Ectodermal cell (in vitro differentiated cells): ENCODE results near the gene TRAM2.

Source experiments
- H3K27ac ChIP-seq: 2 replicates; pipeline ENCODE4 v1.7.0; 2013; ENCODE audit warnings: mild to moderate bottlenecking, low read depth, low read length; ENCODE audit not compliant: insufficient read depth, poor library complexity, severe bottlenecking
- H3K27me3 ChIP-seq: 2 replicates; pipeline ENCODE4 v1.7.0; 2013; ENCODE audit warnings: mild to moderate bottlenecking, low read length; ENCODE audit not compliant: insufficient read depth, control insufficient read depth, poor library complexity, severe bottlenecking
- H3K36me3 ChIP-seq: one replicate; pipeline ENCODE4 v1.7.0; 2013; ENCODE audit warnings: low read length; ENCODE audit not compliant: control insufficient read depth, insufficient read depth
- H3K4me1 ChIP-seq: one replicate; pipeline ENCODE4 v1.7.0; 2013; ENCODE audit warnings: low read length; ENCODE audit not compliant: control insufficient read depth, insufficient read depth
- H3K4me3 ChIP-seq: 2 replicates; pipeline ENCODE4 v1.7.0; 2013; ENCODE audit warnings: low read depth, low read length, control low read depth; ENCODE audit not compliant: insufficient read depth
- H3K9me3 ChIP-seq: 2 replicates; pipeline ENCODE4 v1.7.0; 2013; ENCODE audit warnings: mild to moderate bottlenecking, low read length, moderate library complexity; ENCODE audit not compliant: control insufficient read depth
- WGBS, 2 experiments: methylation state at CpG; one replicate each; pipeline ENCODE4 v1.1.7; 2013; ENCODE audit warnings: missing lambda C conversion rate in 2 of 2; 5-methylcytosine and 5-hydroxymethylcytosine counted together

The TRAM2 gene

GRCh38 chr6:52540286-52540902, 36.5 kb downstream of the TRAM2 start:
- H3K36me3 ChIP-seq = no peaks in the 10 kb centered on the region
- 87 to 94% methylated on average over 2 of the region's 3 CpGs for WGBS, 2 experiments
- H3K27ac ChIP-seq = no peak overlapping the region
- no peaks in the 10 kb centered on the region for H3K27me3 ChIP-seq
- peaks cover 14% of the 10 kb centered on the region for H3K4me1 ChIP-seq
- no peaks in the 10 kb centered on the region for H3K9me3 ChIP-seq
- no peak overlapping the region for H3K4me3 ChIP-seq

- 88 to 90% methylated on average over 5 to 6 of the region's 6 CpGs for WGBS, 2 experiments
- no peaks in the 10 kb centered on the region for H3K27me3 ChIP-seq
- no peak overlapping the region for H3K4me3 ChIP-seq
- H3K4me1 ChIP-seq = peaks cover 14% of the 10 kb centered on the region
- no peaks in the 10 kb centered on the region for H3K36me3 ChIP-seq
- no peaks in the 10 kb centered on the region for H3K9me3 ChIP-seq
- no peak overlapping the region for H3K27ac ChIP-seq
Observed at GRCh38 chr6:52539607-52540006, 37.3 kb downstream of the TRAM2 start.

GRCh38 chr6:52538901-52539354, 37.9 kb downstream of the TRAM2 start:
- no peak overlapping the region for H3K27ac ChIP-seq
- H3K36me3 ChIP-seq = no peaks in the 10 kb centered on the region
- no peaks in the 10 kb centered on the region for H3K27me3 ChIP-seq
- H3K4me3 ChIP-seq = no peak overlapping the region
- WGBS, 2 experiments = 94% methylated on average over 5 of the region's 5 CpGs
- H3K4me1 ChIP-seq = peaks cover 11% of the 10 kb centered on the region
- no peaks in the 10 kb centered on the region for H3K9me3 ChIP-seq

- H3K36me3 ChIP-seq = no peaks in the 10 kb centered on the region
- 96 to 99% methylated on average over 5 of the region's 5 CpGs for WGBS, 2 experiments
- H3K4me3 ChIP-seq = no peak overlapping the region
- no peak overlapping the region for H3K27ac ChIP-seq
- H3K9me3 ChIP-seq = no peaks in the 10 kb centered on the region
- H3K27me3 ChIP-seq = no peaks in the 10 kb centered on the region
- peaks cover 7% of the 10 kb centered on the region for H3K4me1 ChIP-seq
Observed at GRCh38 chr6:52538252-52538900, 38.5 kb downstream of the TRAM2 start.

GRCh38 chr6:52537001-52537753, 39.7 kb downstream of the TRAM2 start:
- H3K27me3 ChIP-seq = no peaks in the 10 kb centered on the region
- no peak overlapping the region for H3K27ac ChIP-seq
- H3K4me1 ChIP-seq = peaks cover 7% of the 10 kb centered on the region
- 93 to 94% methylated on average over 8 of the region's 8 CpGs for WGBS, 2 experiments
- H3K36me3 ChIP-seq = no peaks in the 10 kb centered on the region
- no peaks in the 10 kb centered on the region for H3K9me3 ChIP-seq
- H3K4me3 ChIP-seq = no peak overlapping the region

GRCh38 chr6:52536424-52536916, 40.4 kb downstream of the TRAM2 start:
- peaks cover 7% of the 10 kb centered on the region for H3K4me1 ChIP-seq

GRCh38 chr6:52535711-52536423, 41.0 kb downstream of the TRAM2 start:
- 90 to 92% methylated on average over 5 of the region's 5 CpGs for WGBS, 2 experiments
- no peak overlapping the region for H3K27ac ChIP-seq
- H3K4me3 ChIP-seq = no peak overlapping the region
- no peaks in the 10 kb centered on the region for H3K27me3 ChIP-seq
- H3K9me3 ChIP-seq = no peaks in the 10 kb centered on the region
- peaks cover 7% of the 10 kb centered on the region for H3K4me1 ChIP-seq
- no peaks in the 10 kb centered on the region for H3K36me3 ChIP-seq

More at GRCh38 chr6:52536424-52536916, 40.4 kb downstream of the TRAM2 start:
- Histone ChIP-seq H3K4me3 (no peak overlapping the region), H3K36me3 (no peaks in the 10 kb centered on the region), H3K9me3 (no peaks in the 10 kb centered on the region), H3K27me3 (no peaks in the 10 kb centered on the region), H3K27ac (no peak overlapping the region)
- whole genome bisulfite sequencing, 2 experiments = 93 to 97% methylated on average over 6 of the region's 6 CpGs

- WGBS, 2 experiments = 93 to 97% methylated on average over 3 of the region's 3 CpGs
- Histone ChIP-seq H3K9me3 (no peaks in the 10 kb centered on the region), H3K4me1 (peaks cover 7% of the 10 kb centered on the region), H3K36me3 (no peaks in the 10 kb centered on the region), H3K4me3 (no peak overlapping the region), H3K27ac (no peak overlapping the region), H3K27me3 (no peaks in the 10 kb centered on the region)
Observed at GRCh38 chr6:52534966-52535390, 41.9 kb downstream of the TRAM2 start.

GRCh38 chr6:52534363-52534762, 42.5 kb downstream of the TRAM2 start:
- Histone ChIP-seq H3K27me3 (no peaks in the 10 kb centered on the region), H3K36me3 (no peaks in the 10 kb centered on the region), H3K4me1 (peaks cover 7% of the 10 kb centered on the region), H3K9me3 (no peaks in the 10 kb centered on the region), H3K27ac (no peak overlapping the region), H3K4me3 (no peak overlapping the region)
- WGBS, 2 experiments = 98 to 99% methylated on average over 4 to 5 of the region's 5 CpGs
